AG08395 (cell line): ENCODE data around the gene RNF151.
A peak's percentile ranks its signal among the peaks of the same experiment; 100 is the strongest.
"Not testable (repeated sequence)": the region's sequence is repeated elsewhere in the genome, so short reads cannot be mapped to it uniquely, and the experiment has no call there.

Experiments used
- DNase-seq: peaks from one replicate; pipeline ENCODE4 v3.0.0; 2012; ENCODE audit warnings: mixed read lengths, low spot score

RNF151 gene, protein sequence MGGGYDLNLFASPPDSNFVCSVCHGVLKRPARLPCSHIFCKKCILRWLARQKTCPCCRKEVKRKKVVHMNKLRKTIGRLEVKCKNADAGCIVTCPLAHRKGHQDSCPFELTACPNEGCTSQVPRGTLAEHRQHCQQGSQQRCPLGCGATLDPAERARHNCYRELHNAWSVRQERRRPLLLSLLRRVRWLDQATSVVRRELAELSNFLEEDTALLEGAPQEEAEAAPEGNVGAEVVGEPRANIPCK

DNA sequence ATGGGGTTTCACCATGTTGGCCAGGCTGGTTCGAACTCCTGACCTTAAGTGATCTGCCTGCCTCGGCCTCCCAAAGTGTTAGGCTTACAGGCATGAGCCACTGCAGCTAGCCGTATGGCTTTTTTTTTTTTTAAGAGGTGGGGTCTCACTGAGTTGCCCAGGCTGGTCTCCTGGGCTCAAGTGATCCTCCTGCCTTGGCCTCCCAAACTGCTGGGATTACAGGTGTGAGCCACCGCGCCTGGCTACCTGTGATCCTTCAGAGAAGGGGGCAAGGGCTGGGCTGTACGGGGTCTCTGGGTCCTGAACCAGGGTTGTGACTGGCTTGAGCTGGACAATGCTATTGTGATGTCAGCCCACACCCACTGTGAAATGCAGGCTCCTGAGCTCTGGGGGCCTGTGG lies at the start of gene RNF151:
Gene RNF151 (plus strand): TSS at position 397 of the 400 bp plus-strand sequence. CDS start 26 bp downstream, outside the sequence.
- DNase-seq, result no peak

DNA sequence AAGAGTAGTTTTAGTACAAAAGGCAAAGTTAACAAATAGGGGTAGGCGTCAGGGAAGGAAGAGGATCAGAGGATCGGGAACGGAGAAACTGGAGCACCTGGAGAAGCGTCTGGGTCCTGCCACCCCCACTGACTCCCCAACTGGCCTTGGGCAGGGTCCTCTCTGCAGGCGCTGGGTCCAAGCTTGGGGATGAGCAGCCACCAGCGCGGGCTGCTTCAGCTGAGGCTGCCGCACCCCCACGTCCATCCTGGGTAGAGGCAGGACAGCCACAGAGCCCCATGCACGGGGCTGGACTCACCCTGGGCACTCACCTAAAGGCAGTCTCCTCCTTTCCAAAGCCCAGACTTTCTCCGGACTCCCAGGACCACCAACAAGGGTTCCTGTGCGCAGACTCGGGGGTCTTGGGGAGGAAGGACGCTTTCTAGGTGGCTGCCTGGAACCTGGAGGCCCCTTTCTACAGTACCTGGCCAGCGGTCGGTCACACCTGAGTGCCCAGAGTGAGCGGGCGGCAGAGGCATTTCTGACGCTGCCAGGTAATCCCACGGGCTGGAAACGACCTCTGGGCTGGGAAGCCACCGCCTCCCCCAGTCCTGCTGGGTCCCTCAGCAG lies 49.5 kb upstream of the RNF151 start:
- DNase-seq, result no peak

DNA sequence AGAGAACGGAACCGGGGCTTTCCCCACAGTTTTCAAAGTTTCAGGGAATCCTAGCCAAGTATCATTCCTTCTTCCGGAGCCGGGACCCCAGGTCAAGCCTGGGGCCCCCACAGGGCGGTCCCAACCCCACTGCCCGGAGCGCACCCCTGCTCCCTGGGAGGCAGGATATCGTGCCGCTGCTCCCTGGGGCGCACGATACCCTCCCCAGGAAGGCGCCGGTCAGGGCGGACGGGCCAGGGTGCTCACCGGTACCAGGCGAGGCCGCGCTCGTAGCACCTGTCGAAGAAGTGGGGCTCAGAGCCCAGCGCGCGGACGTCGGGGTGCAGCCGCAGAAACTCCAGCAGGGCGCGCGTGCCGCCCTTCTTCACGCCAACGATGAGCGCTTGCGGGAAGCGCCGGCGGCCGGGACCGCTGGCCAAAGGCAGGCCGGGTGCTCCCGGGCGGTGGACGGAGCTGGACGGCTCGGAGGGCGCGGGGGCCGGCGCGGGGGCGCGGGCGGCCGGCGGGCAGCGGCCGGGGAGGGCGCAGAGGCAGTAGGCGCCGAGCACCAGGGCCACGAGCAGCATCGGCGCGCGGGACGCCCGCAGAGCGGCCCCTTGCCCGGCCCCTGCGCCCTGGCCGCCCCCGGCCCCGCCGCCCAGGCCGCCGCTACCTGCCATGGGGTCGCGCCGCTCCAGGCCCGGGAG lies 48.8 kb upstream of the RNF151 start:
- no peak for DNase-seq

DNA sequence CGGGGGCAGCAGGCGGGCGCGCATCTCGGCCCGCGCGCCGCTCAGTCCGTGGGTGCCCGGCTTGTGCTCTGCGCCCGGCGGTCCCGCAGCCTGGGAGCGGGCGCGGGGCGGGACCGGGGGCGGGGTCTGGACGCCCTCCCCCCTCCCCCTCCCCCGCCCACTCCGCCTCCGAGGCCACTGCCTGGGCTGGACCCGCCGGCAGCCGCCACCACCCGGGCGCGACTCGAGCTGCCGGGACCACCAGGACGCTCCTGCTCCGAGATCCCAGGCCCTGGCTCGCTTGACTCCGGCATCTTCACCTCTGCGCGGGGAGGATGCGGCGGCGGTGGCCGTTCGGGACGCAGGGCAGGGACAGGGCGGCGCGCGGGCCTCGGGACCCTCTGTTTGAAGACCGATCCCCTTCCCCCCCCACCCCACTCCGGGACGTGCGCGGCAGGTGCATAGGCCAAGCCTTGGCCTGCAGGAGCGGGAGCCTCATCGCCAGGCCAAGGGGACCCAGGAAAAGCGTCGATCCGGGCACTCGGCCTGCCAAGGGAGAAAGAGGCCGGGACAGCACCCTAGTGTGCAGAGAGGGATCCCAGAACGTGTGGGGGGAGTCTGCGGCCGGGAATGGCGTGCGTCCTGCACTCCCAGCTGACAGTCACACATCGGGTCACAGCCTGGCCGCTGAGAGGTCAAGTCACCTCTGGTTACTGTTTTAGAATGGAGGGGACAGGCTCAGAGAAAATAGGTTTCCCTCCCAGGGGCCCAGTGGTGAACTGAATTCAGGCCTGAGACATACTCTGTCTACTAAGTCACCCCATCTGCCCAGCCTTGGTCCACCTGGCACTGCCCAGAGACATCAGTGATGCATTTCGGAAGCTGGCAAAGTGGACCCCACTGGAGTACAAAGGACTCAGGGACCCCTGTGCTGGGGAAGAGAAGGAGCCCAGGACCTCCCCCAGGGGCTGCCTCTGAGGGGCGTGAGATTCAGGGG lies 48.0 kb upstream of the RNF151 start, which contains the start of gene HS3ST6:
Gene HS3ST6 (minus strand): TSS at position 65 of the 976 bp plus-strand sequence. CDS start 92 bp downstream, outside the sequence.
- no peak for DNase-seq

DNA sequence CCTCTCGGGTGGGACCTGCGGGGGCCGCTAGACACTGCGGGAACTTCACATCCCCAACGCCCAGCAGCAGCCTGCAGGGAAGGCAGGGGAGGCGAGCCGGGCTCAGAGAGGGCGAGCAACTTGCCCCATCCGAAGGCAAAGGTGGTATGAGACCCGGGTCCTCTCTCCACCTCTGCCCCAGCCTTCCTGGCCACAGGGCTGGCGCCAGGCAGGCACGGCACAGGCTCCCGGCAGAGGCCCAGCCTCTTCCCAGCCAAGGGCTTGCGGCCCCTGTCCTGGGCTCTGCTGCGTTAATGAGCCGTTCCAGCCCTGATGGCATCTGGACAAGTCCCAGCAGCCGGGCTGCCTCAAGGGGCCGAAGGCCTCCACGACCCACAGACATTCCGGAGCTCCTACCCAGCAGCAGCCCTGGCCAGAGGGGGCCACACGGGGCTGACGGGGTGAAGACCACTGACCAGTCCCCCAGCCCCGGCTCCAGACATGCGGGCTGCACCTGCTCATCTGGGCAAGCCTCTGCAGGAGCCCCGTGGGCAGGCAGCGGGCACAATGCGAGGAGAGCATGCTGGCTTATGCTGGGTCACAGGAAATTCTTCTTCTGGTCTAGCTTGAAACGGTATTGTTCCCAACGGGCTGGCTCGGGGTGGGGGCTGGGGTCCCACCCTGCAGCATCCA lies 47.2 kb upstream of the RNF151 start:
- DNase-seq, result no peak

DNA sequence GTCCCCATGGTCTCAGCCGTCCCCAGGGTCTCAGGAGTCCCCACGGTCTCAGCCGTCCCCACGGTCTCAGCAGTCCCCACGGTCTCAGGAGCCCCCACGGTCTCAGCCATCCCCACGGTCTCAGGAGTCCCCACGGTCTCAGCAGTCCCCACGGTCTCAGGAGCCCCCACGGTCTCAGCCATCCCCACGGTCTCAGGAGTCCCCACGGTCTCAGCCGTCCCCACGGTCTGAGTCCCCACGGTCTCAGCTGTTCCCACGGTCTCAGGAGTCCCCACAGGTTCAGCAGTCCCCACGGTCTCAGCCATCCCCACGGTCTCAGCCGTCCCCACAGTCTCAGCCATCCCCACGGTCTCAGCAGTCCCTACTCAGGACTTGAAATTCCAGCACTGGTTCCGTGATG lies 46.5 kb upstream of the RNF151 start:
- not testable (repeated sequence) for DNase-seq

DNA sequence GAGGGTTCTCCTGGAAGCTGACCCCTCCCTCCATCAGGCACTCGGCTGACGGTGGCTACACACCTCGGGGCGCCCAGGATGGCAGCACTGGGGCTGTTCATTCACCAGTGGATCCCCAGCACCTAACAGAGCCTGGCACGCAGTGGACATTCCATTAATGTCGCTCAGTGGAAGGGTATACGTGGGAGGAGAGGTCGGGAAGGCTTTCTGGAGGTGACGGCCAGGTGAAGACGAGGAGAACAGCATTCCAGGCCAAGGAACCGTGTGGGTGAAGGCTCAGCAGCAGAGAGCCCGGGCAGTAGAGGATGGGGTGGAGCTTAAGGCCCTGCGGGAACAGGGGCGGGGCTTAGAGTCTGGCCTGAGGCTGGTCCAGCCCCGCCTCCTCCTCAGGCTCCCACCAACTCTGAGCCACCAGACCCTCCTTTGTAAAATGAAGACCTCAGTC lies 45.9 kb upstream of the RNF151 start:
- DNase-seq, result no peak

DNA sequence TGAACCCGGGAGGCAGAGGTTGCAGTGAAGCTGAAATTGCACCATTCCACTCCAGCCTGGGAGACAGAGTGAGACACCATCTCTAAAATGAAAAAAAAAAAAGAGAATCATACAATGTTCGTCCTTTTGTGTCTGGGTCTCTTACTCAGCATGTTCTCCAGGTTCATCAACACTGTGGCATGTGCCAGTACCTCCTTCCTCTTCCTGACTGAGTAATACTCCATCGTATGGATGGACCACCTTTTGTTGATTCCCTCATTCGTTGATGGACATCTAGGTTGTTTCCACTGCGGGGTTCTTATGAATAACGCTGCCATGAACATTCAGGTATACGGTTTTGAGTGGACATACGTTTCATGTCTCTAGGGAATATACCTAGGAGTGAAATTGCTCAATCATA lies 44.3 kb upstream of the RNF151 start:
- DNase-seq, result no peak

DNA sequence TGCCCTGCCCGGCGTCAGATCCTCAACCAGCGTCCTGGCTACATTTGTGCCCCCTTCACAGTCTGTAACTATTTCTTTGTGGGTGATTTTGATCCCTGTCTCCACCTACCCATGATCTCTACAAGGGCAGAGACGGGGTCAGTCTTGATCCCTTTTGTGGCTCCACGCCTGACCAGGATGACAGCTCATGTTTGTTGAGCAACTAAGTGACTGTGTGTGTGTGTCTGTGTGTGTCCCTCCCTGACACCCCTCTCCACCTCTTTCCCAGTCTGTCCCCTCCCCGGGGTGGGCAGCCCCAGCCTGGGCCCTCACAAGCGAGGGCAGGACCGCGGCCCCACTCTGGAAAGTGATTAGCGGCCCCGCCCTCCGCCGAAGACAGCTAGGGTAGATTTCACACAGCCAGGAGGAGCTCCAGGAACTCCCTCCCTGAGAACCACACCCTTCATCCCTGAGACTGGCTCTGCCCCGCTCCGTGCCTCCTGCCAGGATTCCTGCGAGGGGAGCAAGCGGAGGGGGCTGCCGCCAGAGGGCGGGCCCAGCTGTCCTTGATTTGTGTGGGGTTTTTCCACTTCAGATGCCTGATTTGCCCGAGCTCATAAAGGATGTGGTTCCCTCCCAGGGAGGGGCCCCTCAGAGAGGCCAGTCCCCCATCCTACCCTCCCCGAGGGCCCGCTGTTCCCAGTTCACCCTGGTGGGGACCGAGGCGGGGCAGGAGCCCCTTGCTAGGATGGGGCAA lies 43.2 kb upstream of the RNF151 start:
- peak; percentile 69 for DNase-seq

DNA sequence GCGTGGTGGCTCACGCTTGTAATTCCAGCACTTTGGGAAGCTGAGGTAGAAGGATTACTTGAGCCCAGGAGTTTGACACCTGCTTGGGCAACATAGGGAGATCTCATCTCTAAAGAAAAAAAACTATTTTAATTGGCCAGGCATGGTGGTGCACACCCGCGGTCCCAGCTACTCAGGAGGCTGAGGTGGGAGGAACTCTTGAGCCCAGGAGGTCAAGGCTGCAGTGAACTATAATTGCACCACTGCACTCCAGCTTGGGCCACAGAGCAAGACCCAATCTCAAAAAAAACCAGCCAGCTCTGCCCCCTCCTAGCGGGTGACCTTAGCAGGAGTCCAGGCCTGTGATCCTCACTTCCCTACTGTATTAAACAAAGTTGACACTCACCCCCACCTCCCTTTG lies 42.6 kb upstream of the RNF151 start:
- no peak for DNase-seq

DNA sequence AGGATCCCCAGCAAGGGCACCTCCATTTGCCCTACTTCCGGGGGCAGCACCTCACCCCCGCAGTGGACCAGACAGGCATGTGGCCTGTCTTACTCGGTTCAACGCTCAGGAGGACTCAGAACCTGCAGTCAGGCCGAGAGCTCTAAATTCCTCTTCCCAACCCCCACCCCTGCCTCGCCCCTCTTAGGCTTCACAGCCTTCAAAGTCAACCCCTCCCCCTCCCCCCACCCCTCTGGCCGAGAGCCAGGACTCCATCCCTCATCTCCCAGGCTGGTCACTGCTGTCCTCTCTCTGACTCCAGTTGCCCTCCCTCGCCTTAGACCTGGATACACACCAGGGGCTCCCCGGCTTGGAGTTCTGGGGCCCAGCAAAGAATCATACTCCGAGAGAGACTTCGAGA lies 40.4 kb upstream of the RNF151 start:
- DNase-seq, result no peak

DNA sequence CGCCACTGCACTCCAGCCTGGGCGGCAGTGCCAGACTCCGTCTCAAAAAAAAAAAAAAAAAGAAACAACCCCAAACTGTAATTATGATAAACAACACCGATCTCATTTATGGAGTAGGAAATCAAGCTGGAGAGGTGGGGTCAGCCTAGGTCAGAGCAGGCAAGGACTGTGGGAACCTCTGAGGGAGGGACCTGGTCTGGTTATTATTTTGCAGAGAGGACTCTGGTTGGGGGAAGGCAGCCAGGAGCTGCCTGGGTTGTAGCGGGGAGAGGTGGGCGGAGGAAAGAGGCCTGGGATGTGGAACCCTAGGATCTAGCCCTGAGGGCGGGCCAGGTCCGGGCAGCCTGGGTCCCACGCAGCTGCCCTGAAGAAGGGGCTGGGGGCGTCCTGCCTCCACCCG lies 37.6 kb upstream of the RNF151 start:
- peak; percentile 59 for DNase-seq

DNA sequence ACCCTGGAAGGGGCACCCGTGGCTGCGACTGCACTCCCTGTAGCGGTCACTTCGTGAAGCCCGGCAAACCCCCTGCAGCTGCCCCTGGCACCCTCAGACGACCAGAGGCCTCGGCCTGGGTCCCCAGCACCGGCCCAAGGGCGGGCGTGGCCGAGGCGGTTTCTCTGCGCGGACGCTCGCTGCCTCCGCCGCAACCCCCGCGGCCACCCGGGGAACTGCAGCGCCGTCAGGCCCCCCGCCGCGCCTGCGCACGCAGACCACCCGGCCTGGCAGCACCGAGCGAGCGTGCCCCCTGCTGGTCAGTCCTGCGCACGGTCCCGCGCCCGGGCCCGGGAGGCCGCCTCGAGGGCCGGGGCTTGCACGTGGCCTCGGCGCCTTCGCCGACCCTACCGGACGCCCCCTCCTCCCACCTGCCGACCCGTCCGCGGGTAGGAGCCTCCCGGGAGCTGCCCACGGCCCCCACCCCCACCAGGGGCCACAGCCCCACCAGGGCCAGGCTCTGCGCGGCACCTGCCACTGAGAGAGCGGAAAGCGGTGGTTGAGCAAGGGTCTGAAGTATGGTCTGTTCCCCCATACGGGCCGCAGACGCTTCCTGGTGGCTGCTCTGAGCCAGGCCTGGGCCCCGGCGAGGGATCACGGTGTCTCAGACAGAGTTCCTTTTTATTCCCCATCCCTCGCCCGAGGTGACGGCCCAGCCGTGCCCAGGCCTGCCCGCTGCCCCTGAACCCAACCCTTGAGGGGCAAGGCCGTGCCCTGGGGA lies 36.9 kb upstream of the RNF151 start:
- peak; percentile 98 for DNase-seq

DNA sequence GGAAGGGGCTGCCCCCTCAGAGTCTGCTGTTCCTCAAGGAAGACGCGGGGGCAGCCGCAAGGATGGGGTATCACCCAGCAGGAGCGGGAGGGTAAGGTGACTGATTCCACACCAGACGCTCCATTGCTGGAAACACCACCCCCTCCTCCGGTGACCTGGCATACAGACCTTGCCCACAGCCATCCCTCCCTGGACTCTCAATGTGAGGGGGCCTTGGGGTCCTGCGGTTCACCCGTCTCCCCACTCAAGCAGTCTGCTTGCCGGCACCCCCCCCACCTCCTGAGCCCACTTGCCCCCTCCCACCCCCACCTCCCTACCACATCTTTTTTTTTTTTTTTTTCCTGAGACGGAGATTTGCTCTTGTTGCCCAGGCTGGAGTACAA lies 36.3 kb upstream of the RNF151 start:
- no peak for DNase-seq

DNA sequence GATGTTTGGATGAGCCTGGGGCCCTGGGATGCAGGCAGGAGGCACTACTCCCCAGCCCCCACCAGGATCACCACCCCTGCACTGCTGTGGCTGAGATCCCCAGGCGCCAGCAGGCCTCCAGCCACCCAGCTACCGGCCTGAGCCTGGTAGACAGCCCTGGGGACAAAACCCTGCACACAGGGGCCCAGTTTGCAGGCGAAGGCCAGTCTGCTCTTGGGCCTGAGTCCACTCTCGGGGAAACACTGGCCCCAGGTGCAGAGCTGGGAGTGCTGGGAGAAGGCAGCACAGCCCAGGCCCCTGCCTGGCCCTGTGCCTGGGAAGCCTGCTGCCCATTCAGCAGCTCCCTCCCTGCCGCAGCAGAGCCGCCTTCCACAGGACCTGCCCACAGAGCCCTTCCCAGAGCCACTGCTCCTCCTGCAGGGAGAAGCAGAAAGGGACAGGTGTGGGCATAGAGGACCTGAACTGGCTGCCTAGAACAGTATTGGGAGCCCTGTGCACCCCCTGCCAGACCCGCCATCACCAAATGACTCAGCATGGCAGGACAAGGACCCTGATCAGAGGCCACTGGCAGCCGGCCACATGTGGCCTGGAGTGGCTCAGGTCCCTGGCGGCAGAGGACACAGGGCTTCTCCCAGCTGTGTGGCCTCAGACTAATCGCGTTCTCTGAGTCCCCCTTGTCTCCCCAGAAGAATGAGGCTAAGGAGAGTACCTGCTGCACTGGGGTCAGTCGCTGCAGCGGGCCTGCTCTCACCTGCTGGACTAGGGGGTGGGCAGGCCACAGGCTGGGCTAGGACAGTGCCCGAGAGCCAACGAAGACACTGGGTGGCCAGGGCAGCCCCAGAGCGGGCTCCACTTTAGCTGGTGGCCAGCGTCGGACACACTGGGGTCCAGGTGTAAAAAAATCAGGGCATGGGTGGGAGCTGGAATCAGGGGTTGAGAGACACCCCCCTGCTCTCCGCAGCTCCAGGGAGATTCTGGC lies 34.3 kb upstream of the RNF151 start:
- DNase-seq, result no peak

DNA sequence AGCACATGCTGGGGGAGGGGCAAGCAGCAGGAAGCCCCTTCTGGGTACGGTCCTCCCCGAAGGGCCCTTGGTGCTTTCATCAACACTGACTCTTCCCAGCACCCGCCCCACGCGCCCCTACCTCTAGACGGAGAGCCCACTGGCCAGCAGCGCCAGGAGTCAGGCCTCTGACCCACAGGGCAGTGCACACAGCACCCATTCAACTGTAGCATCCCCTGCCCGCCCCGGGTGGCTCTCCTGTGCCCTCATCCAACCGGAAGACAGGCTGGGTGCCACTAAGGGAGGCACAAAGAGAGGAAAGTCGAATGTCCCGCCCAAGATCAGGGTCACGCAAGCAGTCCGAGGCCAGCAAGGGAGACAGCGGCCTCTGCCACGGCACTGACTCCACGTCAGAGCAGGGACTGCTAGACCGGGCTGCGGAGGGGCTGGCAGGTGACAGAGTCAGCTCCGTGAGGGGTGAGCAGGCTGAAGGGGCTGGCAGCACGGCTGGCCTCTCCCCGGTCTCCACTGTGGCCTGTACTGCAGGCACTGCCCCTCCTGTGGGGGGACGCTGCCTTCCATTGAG lies 33.5 kb upstream of the RNF151 start:
- no peak for DNase-seq

DNA sequence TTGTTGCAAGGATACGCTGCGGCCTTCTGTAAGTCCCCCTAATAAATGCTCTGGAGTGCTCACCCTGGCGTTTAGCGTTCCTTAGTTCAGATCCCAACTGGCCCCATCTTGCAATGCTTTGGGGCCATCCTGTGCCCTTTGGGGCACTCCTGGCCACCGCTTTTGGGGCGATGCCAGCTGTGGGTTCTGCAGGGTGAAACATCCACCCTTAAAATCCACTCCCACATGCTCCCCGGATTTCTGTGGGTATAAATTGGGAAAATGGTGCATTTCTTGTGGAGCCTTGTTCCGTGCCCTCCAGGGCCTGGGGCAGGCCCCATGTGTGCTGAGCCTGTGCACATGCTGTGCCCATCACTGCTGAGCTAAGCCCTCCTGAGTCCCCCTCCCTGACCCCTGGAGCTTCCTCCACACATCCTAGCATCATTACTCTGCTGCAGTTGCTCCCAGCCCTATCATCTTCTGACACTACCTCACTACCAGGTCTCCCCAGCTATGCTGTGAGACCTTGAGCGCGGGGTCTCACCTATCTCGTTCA lies 29.6 kb upstream of the RNF151 start:
- no peak for DNase-seq

DNA sequence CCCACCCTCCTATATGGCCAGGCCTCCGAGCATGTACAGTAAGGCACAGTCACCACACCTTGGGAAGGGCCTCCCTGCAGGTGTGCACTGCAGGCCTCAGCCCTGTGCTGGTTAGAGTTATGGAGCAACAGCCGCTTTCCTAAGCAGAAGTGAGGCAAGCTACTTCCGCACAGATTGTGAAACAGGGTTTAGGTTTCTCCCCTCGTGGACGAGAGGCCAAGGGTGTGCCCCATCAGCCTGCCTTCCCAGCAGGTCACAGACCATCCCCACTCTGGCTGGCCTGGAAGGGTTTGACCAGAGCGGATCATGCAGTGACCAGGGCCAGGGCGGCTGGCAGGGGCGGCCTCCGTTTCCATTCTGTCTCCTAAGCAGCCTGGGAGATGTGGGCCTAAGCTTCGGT lies 28.3 kb upstream of the RNF151 start:
- no peak for DNase-seq
